Prostate gland (tissue), 2 donors: ENCODE measurements around the gene FBXW7.

Source experiments
- CTCF ChIP-seq, 4 experiments: fragments of 200-600 bp in 2 of 4; fragments of 450-650 bp in 2 of 4; sonication (generic) in 2 of 4; IDR thresholded peaks; 1 replicate in 3 of 4; 2 replicates in 1 of 4; pipeline ENCODE4 v1.5.1; 2016 to 2019; ENCODE audit warnings: antibody characterized with exemption in 4 of 4, mild to moderate bottlenecking in 2 of 4, moderate library complexity in 2 of 4
- POLR2AphosphoS5 ChIP-seq: sonication (generic); formaldehyde crosslinking; IDR thresholded peaks from one replicate; pipeline ENCODE4 v1.6.1; 2017; ENCODE audit warnings: antibody characterized with exemption

GRCh38 chr4:152369902-152370295, 166.0 kb downstream of the FBXW7 start:
- TF ChIP-seq CTCF (IDR thresholded peaks at IDR 0.05) (peak in 2 of 4 experiments; percentile 21 to 37), POLR2AphosphoS5 (no peak)
